Psoas muscle (tissue), 8 donors: Measurements from ENCODE around the gene LRRC52. TPM values are rescaled to one million over a fixed set of nuclear protein-coding genes. Genes with fewer than 3 reads are reported as not detected.

Experiments used
- ATAC-seq, 4 donors: fragments of 200-7000 bp; cut with Tn5 transposase; one replicate each; pipeline ENCODE4 v1.9.1; 2020; ENCODE audit warnings: moderate library complexity in 3 of 4, mild to moderate bottlenecking in 2 of 4
- DNase-seq, 2 donors: peaks; one replicate each; pipeline ENCODE4 v3.0.0-alpha.2; 2020
- H3K27ac ChIP-seq: fragments of 200-600 bp; one replicate; pipeline ENCODE4 v1.8.0; 2022
- H3K27me3 ChIP-seq, 3 donors: fragments of 200-600 bp in 1 of 3; one replicate each; pipeline versions ENCODE4 v1.6.1 to v1.8.0; 2013 to 2022; ENCODE audit warnings: low read length in 2 of 3, mild to moderate bottlenecking in 2 of 3, moderate library complexity in 1 of 3; ENCODE audit not compliant: insufficient read depth in 3 of 3
- H3K36me3 ChIP-seq, 2 donors: fragments of 200-600 bp in 1 of 2; one replicate each; pipeline versions ENCODE4 v1.6.1 to v1.8.0; 2013 to 2022; ENCODE audit warnings: low read depth in 1 of 2, mild to moderate bottlenecking in 1 of 2, moderate library complexity in 1 of 2; ENCODE audit not compliant: insufficient read depth in 1 of 2
- H3K4me1 ChIP-seq: fragments of 200-600 bp; one replicate; pipeline ENCODE4 v1.8.0; 2022
- H3K4me3 ChIP-seq: fragments of 200-600 bp; one replicate; pipeline ENCODE4 v1.8.0; 2022; ENCODE audit warnings: mild to moderate bottlenecking
- H3K9me3 ChIP-seq: fragments of 200-600 bp; one replicate; pipeline ENCODE4 v1.8.0; 2022
- WGBS, 3 donors: extraction: QIAGEN DNeasy Blood & Tissue Kit; methylation state at CpG; one replicate each; pipeline versions ENCODE4 v1.1.6 to v1.1.7; 2013; 5-methylcytosine and 5-hydroxymethylcytosine counted together
- intact Hi-C, 2 donors: fragments of 100-400 bp; cut with DNase I; formaldehyde crosslinking; loops; one replicate each; pipeline versions ENCODE4 v1.11.0 to v1.14.2; 2022
- long read RNA-seq, 2 donors: library from polyadenylated mRNA; unstranded; transcript quantifications; one replicate each; pipeline ENCODE4 v2.0.0, GENCODE V29; 2021
- polyA plus RNA-seq, 3 donors: library from polyadenylated mRNA; stranded (reverse); fragments of 200-250 nt; gene quantifications; one replicate each; pipeline ENCODE4 v1.2.3, GENCODE V29; 2013
- total RNA-seq, 4 donors: library from RNA; stranded (reverse); fragmentation: NEBNext Ultra II Directional in 2 of 4; extraction: Animal tissue kit (Norgen Biotek cat#: 25700) in 2 of 4; gene quantifications; one replicate each; pipeline versions ENCODE4 v1.2.1 to v1.2.4, GENCODE V29; 2021 to 2023
- TF ChIP-seq, protein P1 (sequence below): fragments of 200-600 bp; IDR thresholded peaks from one replicate; pipeline ENCODE4 v1.8.0; 2022; ENCODE audit warnings: antibody characterized with exemption
- donor health status: healthy with polysubstance abuse.
- donor health status: DM: no; HTN: no; CAD: no; lungs with moderate emphysema.
- donor health status: Bipolar disorder and iron deficiency.
- donor health status: healthy.
- donor health status: DM: yes; HTN: yes; CAD: no.
- donor health status: DM: no; HTN: no; CAD: no.
- donor health status: DM: no; HTN: no; CAD: no.
- donor health status: DM: yes; HTN: yes; CAD: no.

Gene LRRC52, protein sequence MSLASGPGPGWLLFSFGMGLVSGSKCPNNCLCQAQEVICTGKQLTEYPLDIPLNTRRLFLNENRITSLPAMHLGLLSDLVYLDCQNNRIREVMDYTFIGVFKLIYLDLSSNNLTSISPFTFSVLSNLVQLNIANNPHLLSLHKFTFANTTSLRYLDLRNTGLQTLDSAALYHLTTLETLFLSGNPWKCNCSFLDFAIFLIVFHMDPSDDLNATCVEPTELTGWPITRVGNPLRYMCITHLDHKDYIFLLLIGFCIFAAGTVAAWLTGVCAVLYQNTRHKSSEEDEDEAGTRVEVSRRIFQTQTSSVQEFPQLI
- total RNA-seq (not detected), polyA plus RNA-seq (1 to 10 TPM in 1 of 3 donors, under 1 TPM in 2; 0.08 to 1.2 (median 0.08) TPM)
- long read RNA-seq, donor 1: 0 reads
- long read RNA-seq, donor 2: 0 reads

DNA sequence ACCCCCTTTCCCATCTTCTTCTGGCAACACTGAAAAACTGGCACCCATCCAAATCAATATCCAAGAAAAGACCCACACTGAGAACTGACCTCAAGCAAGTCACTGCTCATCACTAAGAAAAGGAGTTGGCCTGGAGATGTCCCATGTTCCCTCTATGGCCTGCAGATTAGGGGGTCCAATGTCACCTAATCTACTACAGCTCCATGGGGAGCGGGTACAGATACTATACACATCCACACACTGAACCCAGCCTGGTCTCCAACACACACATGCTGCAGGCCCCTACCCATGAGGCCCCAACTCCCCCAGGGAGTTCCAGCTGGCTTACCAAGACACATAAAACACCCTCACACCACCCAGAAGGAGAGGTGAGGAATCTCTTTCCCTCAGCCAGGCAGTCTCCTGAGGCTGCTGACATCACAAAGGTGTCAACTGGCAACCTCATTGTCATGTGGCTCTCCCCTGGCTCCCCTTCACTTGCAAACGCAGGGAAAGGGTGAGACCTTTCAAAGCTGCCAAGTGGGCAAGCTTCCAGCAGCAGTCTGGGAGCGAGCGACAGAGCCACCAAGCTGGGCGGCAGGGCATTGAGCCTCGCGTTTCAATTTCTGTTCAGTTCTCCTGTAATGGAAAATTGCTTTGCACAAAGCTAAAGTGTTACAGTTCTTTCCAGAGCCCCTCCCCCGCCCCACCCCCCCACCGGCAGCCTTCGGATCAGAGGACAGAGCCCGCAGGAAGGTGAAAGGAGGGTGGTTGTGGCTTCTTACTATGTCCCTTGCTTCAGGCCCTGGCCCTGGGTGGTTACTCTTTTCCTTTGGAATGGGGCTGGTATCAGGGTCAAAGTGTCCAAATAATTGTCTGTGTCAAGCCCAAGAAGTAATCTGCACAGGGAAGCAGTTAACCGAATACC is at the start of gene LRRC52:
TSS of gene LRRC52 (plus strand) at position 469 of the 907 bp plus-strand sequence. CDS start at position 766, 297 bp downstream.
- peak within 1 kb of the TSS; percentile 48 for H3K27ac ChIP-seq
- intact Hi-C loops: loop anchor here (5.0 kb wide), 2 partner anchors 41 to 96 kb away; partner anchors contain the start of gene RXRG (in 1 of the 2)
- DNase-seq (peak; percentile 61 to 87), ATAC-seq (peak; percentile 60 to 76 (median 72))
- no peak within 1 kb of the TSS for H3K4me3 ChIP-seq
- no peaks in the 10 kb centered on the region for H3K36me3 ChIP-seq
- peaks cover 32% of the 10 kb centered on the region for H3K4me1 ChIP-seq
- WGBS, 3 donors: 11 to 15% (median 14%) methylated on average over 12 of the region's 12 CpGs
- no peaks in the 10 kb centered on the region for H3K27me3 ChIP-seq
- no peaks in the 10 kb centered on the region for H3K9me3 ChIP-seq
- TF ChIP-seq, protein P1, sequence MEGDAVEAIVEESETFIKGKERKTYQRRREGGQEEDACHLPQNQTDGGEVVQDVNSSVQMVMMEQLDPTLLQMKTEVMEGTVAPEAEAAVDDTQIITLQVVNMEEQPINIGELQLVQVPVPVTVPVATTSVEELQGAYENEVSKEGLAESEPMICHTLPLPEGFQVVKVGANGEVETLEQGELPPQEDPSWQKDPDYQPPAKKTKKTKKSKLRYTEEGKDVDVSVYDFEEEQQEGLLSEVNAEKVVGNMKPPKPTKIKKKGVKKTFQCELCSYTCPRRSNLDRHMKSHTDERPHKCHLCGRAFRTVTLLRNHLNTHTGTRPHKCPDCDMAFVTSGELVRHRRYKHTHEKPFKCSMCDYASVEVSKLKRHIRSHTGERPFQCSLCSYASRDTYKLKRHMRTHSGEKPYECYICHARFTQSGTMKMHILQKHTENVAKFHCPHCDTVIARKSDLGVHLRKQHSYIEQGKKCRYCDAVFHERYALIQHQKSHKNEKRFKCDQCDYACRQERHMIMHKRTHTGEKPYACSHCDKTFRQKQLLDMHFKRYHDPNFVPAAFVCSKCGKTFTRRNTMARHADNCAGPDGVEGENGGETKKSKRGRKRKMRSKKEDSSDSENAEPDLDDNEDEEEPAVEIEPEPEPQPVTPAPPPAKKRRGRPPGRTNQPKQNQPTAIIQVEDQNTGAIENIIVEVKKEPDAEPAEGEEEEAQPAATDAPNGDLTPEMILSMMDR: peak; percentile 9

DNA sequence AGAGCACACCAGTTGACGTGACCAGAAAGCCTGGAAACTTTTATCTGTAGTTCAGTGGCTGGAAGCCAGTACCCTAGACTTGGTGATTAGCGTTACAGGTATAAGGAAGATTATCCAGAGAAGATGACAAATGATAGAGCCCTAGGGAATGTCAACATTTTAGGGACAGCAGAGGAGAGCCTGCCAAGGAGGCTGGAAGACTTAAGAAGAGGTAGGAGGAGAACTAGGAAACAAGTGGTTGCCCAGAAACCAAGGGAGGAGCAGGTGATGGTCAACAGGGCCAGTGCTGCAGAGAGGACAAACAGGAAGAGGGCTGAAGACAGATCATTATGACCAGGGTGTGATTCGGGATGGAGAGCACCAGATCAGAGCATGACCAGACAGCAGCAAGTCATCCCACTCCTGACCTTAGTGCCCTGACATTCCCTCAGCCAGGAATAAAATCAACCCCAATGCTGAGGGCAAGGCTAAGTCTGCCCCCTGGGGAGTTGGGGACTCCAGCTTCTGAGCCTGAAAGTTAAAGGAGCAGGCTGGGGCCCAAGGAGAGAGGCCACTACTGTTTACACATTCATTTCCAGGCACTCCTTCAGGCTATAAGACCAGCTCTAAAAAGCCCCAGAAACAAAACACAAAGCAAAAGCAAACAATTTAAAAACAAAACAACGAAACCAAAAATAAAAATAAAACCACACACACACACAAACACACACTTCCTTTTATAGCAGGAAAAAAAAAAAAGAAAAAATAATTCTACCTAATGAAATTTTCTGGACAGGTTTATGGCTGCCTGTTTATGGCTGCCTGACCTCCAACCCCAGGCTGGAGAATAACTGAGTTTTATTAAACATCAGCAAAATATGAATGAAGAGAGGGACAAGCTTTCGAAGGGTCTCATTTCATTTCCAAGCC is 48.6 kb upstream of the LRRC52 start:
- no peaks in the 10 kb centered on the region for H3K36me3 ChIP-seq
- no peak for ATAC-seq
- H3K4me3 ChIP-seq: no peak overlapping the region
- intact Hi-C loops: loop anchor here (5.0 kb wide), 1 partner anchor 48 kb away; the partner anchor contains the start of gene RXRG (in 2 of the 2)
- no peak overlapping the region for H3K27ac ChIP-seq
- WGBS, 3 donors: 47 to 69% (median 51%) methylated on average over 5 of the region's 5 CpGs
- H3K27me3 ChIP-seq: no peaks in the 10 kb centered on the region
- no peak for DNase-seq
- TF ChIP-seq, protein P1: no peak
- no peaks in the 10 kb centered on the region for H3K4me1 ChIP-seq
- H3K9me3 ChIP-seq: no peaks in the 10 kb centered on the region

DNA sequence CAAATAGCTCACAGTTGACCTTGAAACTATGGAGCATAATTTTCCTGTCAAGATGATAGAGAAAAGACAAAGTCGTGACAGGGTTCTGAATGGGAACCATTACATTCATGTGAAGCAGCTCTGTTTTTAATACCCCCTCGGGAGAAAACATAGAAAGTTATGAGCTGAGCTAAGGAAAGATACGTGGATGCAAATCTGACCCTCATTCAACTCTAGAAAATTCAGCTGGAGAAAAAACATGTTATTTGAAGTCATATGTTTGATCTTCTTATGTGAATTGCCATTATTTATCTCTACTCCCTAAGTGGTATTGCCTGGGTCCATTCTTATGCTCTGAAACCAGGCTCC is 48.0 kb upstream of the LRRC52 start:
- TF ChIP-seq, protein P1: no peak
- H3K27ac ChIP-seq: no peak overlapping the region
- WGBS, 3 donors: 74 to 85% (median 80%) methylated on average over 3 of the region's 3 CpGs
- intact Hi-C loops: loop anchor here (5.0 kb wide), 1 partner anchor 49 kb away; the partner anchor contains the start of gene RXRG (in 2 of the 2)
- H3K36me3 ChIP-seq: no peaks in the 10 kb centered on the region
- ATAC-seq (no peak), DNase-seq (no peak)
- H3K4me3 ChIP-seq: no peak overlapping the region
- H3K9me3 ChIP-seq: no peaks in the 10 kb centered on the region
- no peaks in the 10 kb centered on the region for H3K4me1 ChIP-seq
- no peaks in the 10 kb centered on the region for H3K27me3 ChIP-seq

DNA sequence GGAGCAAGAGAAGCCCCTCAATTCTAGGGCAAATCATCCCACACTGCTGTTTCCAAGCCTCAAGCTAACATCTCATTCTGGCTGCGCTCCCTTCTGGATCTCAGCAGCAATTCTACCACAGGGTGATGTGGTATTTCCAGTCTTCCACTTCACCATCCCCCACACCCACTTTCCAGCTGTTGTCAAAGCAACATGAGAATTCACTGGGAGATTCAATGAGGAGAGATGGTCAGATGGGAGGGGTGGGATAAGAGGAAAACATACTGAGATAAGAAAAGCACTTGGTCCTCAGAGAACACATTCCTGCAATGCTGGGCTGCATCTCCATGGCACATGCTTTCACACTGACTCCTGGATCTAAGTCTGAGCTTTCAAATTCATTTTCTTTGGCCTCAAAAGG is 47.3 kb upstream of the LRRC52 start:
- H3K4me3 ChIP-seq: no peak overlapping the region
- TF ChIP-seq, protein P1: no peak
- H3K36me3 ChIP-seq: no peaks in the 10 kb centered on the region
- DNase-seq (no peak), ATAC-seq (no peak)
- intact Hi-C loops: loop anchor here (5.0 kb wide), 1 partner anchor 49 kb away; the partner anchor contains the start of gene RXRG (in 2 of the 2)
- 56 to 75% (median 57%) methylated on average over 1 of the region's 1 CpG for WGBS, 3 donors
- H3K4me1 ChIP-seq: no peaks in the 10 kb centered on the region
- H3K27me3 ChIP-seq: no peaks in the 10 kb centered on the region
- H3K9me3 ChIP-seq: no peaks in the 10 kb centered on the region
- H3K27ac ChIP-seq: no peak overlapping the region
